Measurements from ENCODE around the gene SLC4A2. TPM values are rescaled to one million over a fixed set of nuclear protein-coding genes. Genes with fewer than 3 reads are reported as not detected.

The SLC4A2 gene
- total and polyA plus RNA-seq, 4 donors: 27.5 to 98.8 (median 72.6) TPM

DNA sequence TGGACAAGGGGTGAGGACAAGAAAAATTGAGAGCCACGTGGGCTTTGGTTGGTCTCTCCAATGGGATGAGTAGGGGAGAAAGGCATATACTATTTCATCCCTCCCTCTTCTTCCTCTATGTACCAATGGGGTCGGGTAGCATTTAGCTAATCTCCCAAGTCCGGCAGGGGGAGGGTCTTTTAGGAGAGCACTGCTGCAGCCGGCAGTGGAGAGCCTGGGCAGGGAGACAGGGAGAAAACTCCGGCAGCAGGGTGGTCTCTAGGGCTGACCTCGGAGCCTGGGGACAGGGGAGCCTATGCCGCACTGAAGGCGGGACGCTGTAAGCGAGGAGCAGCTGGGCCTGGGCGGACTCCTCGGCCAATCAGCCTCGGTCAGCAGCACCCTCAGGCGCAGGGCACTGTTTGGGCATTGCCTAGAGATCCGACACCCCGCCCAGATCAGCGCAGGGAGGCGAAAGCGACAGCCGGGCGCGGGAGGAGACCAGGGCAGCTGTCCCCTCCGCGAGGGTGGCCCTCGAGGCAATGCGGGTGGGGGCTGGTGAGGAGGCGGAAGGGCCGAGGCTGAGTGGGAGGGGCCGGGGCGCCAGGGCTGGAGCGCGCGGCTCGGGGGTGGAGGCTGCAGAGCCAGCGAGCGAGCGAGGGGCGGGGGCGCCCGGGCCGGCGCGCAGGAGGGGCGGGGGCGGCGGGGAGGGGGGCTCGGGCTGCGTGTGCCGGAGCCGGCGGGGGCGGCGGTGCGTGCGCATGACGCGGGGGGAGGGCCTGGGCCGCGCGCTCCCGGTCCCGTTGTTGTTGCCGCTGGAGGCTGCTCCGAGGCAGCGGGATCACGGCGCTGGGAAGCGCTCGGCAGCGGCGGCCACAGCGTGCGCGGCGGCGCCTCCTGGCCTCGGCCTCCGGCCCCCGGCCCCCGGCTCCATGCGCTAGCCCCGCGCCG, 26.6 kb downstream of the SLC4A2 start, which contains the start of gene AGAP3:
TSS of gene AGAP3 (plus strand) at position 785 of the 930 bp plus-strand sequence. CDS start 267 bp downstream, outside the sequence.
- DNase-seq (ENCODE audit: low spot score): peak; percentile 76
- Histone ChIP-seq H3K4me3 (ENCODE audit: low read depth in 1 of 3, low read length in 3 of 3) (peak within 1 kb of the TSS; percentile 75 to 91 (median 83)), H3K9me3 (ENCODE audit: control insufficient read depth in 4 of 4, low read length in 3 of 4) (no peaks in the 10 kb centered on the region), H3K9ac (ENCODE audit: low read depth in 1 of 2, low read length in 2 of 2) (peak within 1 kb of the TSS; percentile 67 to 81), H3K36me3 (ENCODE audit: control insufficient read depth in 4 of 4, insufficient read depth in 3 of 4, low read depth in 1 of 4, low read length in 3 of 4) (peaks cover 0 to 1% (median 0%) of the 10 kb centered on the region in 4 donors), H3K27ac (ENCODE audit: low read depth in 1 of 2, low read length in 2 of 2) (peak within 1 kb of the TSS; percentile 81 to 93), H3K4me1 (ENCODE audit: control insufficient read depth in 4 of 4, insufficient read depth in 4 of 4, low read length in 3 of 4) (peaks cover 20 to 66% (median 50%) of the 10 kb centered on the region in 4 donors), H3K27me3 (ENCODE audit: control insufficient read depth in 4 of 4, insufficient read depth in 4 of 4, low read length in 3 of 4) (no peaks in the 10 kb centered on the region)
- TF ChIP-seq, protein P1, sequence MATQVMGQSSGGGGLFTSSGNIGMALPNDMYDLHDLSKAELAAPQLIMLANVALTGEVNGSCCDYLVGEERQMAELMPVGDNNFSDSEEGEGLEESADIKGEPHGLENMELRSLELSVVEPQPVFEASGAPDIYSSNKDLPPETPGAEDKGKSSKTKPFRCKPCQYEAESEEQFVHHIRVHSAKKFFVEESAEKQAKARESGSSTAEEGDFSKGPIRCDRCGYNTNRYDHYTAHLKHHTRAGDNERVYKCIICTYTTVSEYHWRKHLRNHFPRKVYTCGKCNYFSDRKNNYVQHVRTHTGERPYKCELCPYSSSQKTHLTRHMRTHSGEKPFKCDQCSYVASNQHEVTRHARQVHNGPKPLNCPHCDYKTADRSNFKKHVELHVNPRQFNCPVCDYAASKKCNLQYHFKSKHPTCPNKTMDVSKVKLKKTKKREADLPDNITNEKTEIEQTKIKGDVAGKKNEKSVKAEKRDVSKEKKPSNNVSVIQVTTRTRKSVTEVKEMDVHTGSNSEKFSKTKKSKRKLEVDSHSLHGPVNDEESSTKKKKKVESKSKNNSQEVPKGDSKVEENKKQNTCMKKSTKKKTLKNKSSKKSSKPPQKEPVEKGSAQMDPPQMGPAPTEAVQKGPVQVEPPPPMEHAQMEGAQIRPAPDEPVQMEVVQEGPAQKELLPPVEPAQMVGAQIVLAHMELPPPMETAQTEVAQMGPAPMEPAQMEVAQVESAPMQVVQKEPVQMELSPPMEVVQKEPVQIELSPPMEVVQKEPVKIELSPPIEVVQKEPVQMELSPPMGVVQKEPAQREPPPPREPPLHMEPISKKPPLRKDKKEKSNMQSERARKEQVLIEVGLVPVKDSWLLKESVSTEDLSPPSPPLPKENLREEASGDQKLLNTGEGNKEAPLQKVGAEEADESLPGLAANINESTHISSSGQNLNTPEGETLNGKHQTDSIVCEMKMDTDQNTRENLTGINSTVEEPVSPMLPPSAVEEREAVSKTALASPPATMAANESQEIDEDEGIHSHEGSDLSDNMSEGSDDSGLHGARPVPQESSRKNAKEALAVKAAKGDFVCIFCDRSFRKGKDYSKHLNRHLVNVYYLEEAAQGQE (IDR thresholded peaks at IDR 0.05): peak; percentile 77
- no peak for TF ChIP-seq TAF1 (conservative IDR thresholded peaks at IDR 0.05)
- TF ChIP-seq EGR1 (IDR thresholded peaks at IDR 0.05; ENCODE audit: low read depth in 2 of 2): peak in 1 of 2 donors; percentile 64
- peak in 1 of 2 donors; percentile 17 for TF ChIP-seq GABPA (IDR thresholded peaks at IDR 0.05 in 1 of 2, conservative IDR thresholded peaks at IDR 0.05 in 1 of 2)
- TF ChIP-seq RAD21 (IDR thresholded peaks at IDR 0.05): no peak
- peak; percentile 46 for TF ChIP-seq SP1 (IDR thresholded peaks at IDR 0.05)
- peak; percentile 9 to 12 for TF ChIP-seq RXRA (IDR thresholded peaks at IDR 0.05)
- TF ChIP-seq FOXA2 (IDR thresholded peaks at IDR 0.05): no peak
- WGBS: 2% methylated on average over 83 of the region's 84 CpGs

DNA sequence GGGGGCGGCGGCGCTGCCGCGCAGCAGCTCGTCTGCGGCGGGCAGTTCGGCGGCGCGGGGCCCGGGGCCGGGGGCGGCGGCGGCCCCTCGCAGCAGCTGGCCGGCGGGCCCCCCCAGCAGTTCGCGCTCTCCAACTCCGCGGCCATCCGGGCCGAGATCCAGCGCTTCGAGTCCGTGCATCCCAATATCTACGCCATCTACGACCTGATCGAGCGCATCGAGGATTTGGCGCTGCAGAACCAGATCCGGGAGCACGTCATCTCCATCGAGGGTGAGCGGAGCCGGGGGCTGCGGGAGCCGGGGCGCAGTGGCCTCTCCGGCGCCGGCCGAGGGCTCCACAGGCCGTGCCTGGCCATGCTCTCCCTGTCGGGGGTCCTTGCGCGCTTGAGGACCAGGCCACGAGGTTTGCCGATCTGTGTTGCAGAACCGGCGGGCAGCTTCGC, 27.4 kb downstream of the SLC4A2 start:
- Histone ChIP-seq H3K4me1 (ENCODE audit: control insufficient read depth in 4 of 4, insufficient read depth in 4 of 4, low read length in 3 of 4) (peaks cover 18 to 66% (median 53%) of the 10 kb centered on the region in 4 donors), H3K9me3 (ENCODE audit: control insufficient read depth in 4 of 4, low read length in 3 of 4) (no peaks in the 10 kb centered on the region), H3K27me3 (ENCODE audit: control insufficient read depth in 4 of 4, insufficient read depth in 4 of 4, low read length in 3 of 4) (no peaks in the 10 kb centered on the region), H3K27ac (ENCODE audit: low read depth in 1 of 2, low read length in 2 of 2) (peak overlapping the region; percentile 81 to 93), H3K36me3 (ENCODE audit: control insufficient read depth in 4 of 4, insufficient read depth in 3 of 4, low read depth in 1 of 4, low read length in 3 of 4) (no peaks in the 10 kb centered on the region), H3K4me3 (ENCODE audit: low read depth in 1 of 3, low read length in 3 of 3) (peak overlapping the region; percentile 75 to 91 (median 83)), H3K9ac (ENCODE audit: low read depth in 1 of 2, low read length in 2 of 2) (peak overlapping the region; percentile 67 to 81)
- WGBS: 1% methylated on average over 53 of the region's 56 CpGs
- no peak for TF ChIP-seq GABPA (IDR thresholded peaks at IDR 0.05 in 1 of 2, conservative IDR thresholded peaks at IDR 0.05 in 1 of 2)
- no peak for DNase-seq (ENCODE audit: low spot score)

DNA sequence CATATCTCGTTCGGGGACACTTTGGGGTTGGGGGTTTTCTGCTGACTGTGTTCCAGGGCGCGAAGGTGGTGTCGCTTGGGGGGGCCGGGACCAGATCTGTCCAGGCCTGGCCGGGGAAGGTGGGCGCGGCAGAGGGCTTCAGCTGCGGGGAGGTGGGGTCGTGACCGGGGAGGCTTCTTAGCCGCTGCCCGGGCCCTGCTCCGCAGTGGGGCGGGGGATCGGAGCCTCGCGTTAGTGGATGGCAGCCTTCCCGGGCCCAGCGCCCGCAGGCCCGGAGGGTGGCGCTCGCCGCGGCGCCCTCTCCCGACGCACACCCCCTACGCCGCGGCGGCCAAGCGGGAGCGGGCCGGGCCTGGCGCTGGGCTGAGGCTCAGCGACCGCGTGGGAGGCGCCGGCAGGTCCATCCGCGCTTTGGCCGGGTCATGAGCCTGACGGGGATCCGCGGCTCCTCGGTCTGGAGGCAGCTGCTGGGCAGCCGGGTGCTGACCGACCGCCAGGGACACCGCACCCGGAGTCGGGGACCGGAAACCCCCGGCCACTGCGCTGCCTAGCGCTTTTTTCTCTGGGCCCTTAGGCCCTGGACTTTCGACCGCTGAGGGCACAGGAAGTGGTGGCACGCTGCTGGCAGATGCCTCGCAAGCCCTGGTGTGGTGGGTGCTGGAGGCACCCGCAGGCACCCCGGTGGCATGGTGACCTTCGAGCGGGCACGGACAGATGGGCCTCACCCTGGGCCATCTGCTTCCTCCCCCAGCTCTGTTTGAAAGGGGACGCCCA, 28.0 kb downstream of the SLC4A2 start:
- no peak for DNase-seq (ENCODE audit: low spot score)
- no peaks in the 10 kb centered on the region for H3K36me3 ChIP-seq (ENCODE audit: control insufficient read depth in 4 of 4, insufficient read depth in 3 of 4, low read depth in 1 of 4, low read length in 3 of 4)
- H3K9me3 ChIP-seq (ENCODE audit: control insufficient read depth in 4 of 4, low read length in 3 of 4): no peaks in the 10 kb centered on the region
- peaks cover 15 to 62% (median 47%) of the 10 kb centered on the region in 4 donors for H3K4me1 ChIP-seq (ENCODE audit: control insufficient read depth in 4 of 4, insufficient read depth in 4 of 4, low read length in 3 of 4)
- peak overlapping the region; percentile 67 to 81 for H3K9ac ChIP-seq (ENCODE audit: low read depth in 1 of 2, low read length in 2 of 2)
- peak overlapping the region; percentile 75 to 91 (median 83) for H3K4me3 ChIP-seq (ENCODE audit: low read depth in 1 of 3, low read length in 3 of 3)
- no peaks in the 10 kb centered on the region for H3K27me3 ChIP-seq (ENCODE audit: control insufficient read depth in 4 of 4, insufficient read depth in 4 of 4, low read length in 3 of 4)
- under 1% methylated on average over 70 of the region's 70 CpGs for WGBS
- peak overlapping the region; percentile 81 to 93 for H3K27ac ChIP-seq (ENCODE audit: low read depth in 1 of 2, low read length in 2 of 2)
- TF ChIP-seq, protein P2, sequence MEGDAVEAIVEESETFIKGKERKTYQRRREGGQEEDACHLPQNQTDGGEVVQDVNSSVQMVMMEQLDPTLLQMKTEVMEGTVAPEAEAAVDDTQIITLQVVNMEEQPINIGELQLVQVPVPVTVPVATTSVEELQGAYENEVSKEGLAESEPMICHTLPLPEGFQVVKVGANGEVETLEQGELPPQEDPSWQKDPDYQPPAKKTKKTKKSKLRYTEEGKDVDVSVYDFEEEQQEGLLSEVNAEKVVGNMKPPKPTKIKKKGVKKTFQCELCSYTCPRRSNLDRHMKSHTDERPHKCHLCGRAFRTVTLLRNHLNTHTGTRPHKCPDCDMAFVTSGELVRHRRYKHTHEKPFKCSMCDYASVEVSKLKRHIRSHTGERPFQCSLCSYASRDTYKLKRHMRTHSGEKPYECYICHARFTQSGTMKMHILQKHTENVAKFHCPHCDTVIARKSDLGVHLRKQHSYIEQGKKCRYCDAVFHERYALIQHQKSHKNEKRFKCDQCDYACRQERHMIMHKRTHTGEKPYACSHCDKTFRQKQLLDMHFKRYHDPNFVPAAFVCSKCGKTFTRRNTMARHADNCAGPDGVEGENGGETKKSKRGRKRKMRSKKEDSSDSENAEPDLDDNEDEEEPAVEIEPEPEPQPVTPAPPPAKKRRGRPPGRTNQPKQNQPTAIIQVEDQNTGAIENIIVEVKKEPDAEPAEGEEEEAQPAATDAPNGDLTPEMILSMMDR (IDR thresholded peaks at IDR 0.05; ENCODE audit: low read depth, low read length, missing input control): peak; percentile 16
- no peak for TF ChIP-seq TAF1 (conservative IDR thresholded peaks at IDR 0.05)
- TF ChIP-seq EGR1 (IDR thresholded peaks at IDR 0.05; ENCODE audit: low read depth in 2 of 2): no peak
- peak; percentile 53 for TF ChIP-seq YY1 (IDR thresholded peaks at IDR 0.05)
- peak; percentile 77 for TF ChIP-seq SP1 (IDR thresholded peaks at IDR 0.05)
- TF ChIP-seq RAD21 (IDR thresholded peaks at IDR 0.05): peak in 1 of 2 donors; percentile 26
- no peak for TF ChIP-seq FOXA1 (IDR thresholded peaks at IDR 0.05)
- peak; percentile 89 to 90 for TF ChIP-seq HNF4A (conservative IDR thresholded peaks at IDR 0.05)
- TF ChIP-seq, protein P3, sequence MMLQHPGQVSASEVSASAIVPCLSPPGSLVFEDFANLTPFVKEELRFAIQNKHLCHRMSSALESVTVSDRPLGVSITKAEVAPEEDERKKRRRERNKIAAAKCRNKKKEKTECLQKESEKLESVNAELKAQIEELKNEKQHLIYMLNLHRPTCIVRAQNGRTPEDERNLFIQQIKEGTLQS (IDR thresholded peaks at IDR 0.05): no peak
- TF ChIP-seq, protein P4, sequence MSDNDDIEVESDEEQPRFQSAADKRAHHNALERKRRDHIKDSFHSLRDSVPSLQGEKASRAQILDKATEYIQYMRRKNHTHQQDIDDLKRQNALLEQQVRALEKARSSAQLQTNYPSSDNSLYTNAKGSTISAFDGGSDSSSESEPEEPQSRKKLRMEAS (IDR thresholded peaks at IDR 0.05): no peak
